ENCODE results near the gene C16orf87.

- TF ChIP-seq CTCF (IDR thresholded peaks at IDR 0.05; ENCODE audit: low read depth, low read length, poor library complexity, severe bottlenecking) = no peak
- TF ChIP-seq EZH2phosphoT487 (IDR thresholded peaks at IDR 0.05; ENCODE audit: borderline replicate concordance, low read length) = no peak
Observed at GRCh38 chr16:46875243-46875642, 44.3 kb upstream of the C16orf87 start.

Data from DOHH2 (cell line).